Thoracic aorta (tissue), 2 donors: ENCODE measurements around the gene SLC28A3. TPM values are rescaled to one million over a fixed set of nuclear protein-coding genes. Genes with fewer than 3 reads are reported as not detected.

Experiments
- ATAC-seq: fragments of 150-250 bp; one replicate; pipeline ENCODE4 v1.8.0; 2017; ENCODE audit warnings: low read depth; ENCODE audit not compliant: insufficient number of reproducible peaks, low FRiP score
- DNase-seq: peaks from one replicate; pipeline ENCODE4 v3.0.0-alpha.2; 2020; ENCODE audit warnings: low spot score
- H3K27ac ChIP-seq, 2 donors: fragments of 200-600 bp; sonication (generic); 1 replicate in 1 of 2; 2 replicates in 1 of 2; pipeline ENCODE4 v1.5.1; 2016; ENCODE audit warnings: mild to moderate bottlenecking in 2 of 2, moderate library complexity in 2 of 2
- H3K27me3 ChIP-seq: fragments of 200-600 bp; sonication (generic); replicated peaks from 2 replicates; pipeline ENCODE4 v1.6.0; 2016; ENCODE audit warnings: mild to moderate bottlenecking; ENCODE audit not compliant: insufficient read depth
- H3K36me3 ChIP-seq: fragments of 200-600 bp; sonication (generic); one replicate; pipeline ENCODE4 v1.5.1; 2016
- H3K4me1 ChIP-seq, 2 donors: fragments of 200-600 bp; sonication (generic); 1 replicate in 1 of 2; 2 replicates in 1 of 2; pipeline versions ENCODE4 v1.5.1 to v1.6.0; 2016; ENCODE audit warnings: low read depth in 2 of 2, mild to moderate bottlenecking in 1 of 2; ENCODE audit not compliant: control insufficient read depth in 1 of 2
- H3K4me3 ChIP-seq: fragments of 200-600 bp; sonication (generic); 2 replicates; pipeline ENCODE4 v1.5.1; 2016; ENCODE audit warnings: mild to moderate bottlenecking
- H3K9me3 ChIP-seq: fragments of 200-600 bp; sonication (generic); 2 replicates; pipeline ENCODE4 v1.5.1; 2016
- CTCF ChIP-seq: fragments of 200-600 bp; sonication (generic); IDR thresholded peaks from one replicate; pipeline ENCODE4 v1.5.1; 2019; ENCODE audit warnings: antibody characterized with exemption
- total RNA-seq, 2 donors: library from RNA; depleted of rRNA; stranded (reverse); fragments of >200 nt; gene quantifications; one replicate each; pipeline versions ENCODE4 v1.1.0 to v1.2.3, GENCODE V29; 2016

Gene SLC28A3
- total RNA-seq, 2 donors from 2014 or later: 0.21 TPM; not detected in 1

GRCh38 chr9:84331119-84331809 lies 9.3 kb downstream of the SLC28A3 start:
- Histone ChIP-seq H3K27ac (no peak overlapping the region), H3K4me1 (no peaks in the 10 kb centered on the region), H3K9me3 (no peaks in the 10 kb centered on the region), H3K36me3 (no peaks in the 10 kb centered on the region), H3K27me3 (no peaks in the 10 kb centered on the region), H3K4me3 (no peak overlapping the region)
- DNase-seq (no peak), ATAC-seq (no peak)
- TF ChIP-seq CTCF: no peak

GRCh38 chr9:84330246-84330645 lies 10.3 kb downstream of the SLC28A3 start:
- Histone ChIP-seq H3K36me3 (no peaks in the 10 kb centered on the region), H3K9me3 (no peaks in the 10 kb centered on the region), H3K4me3 (no peak overlapping the region), H3K27ac (no peak overlapping the region), H3K27me3 (no peaks in the 10 kb centered on the region), H3K4me1 (no peaks in the 10 kb centered on the region)
- DNase-seq: no peak
- TF ChIP-seq CTCF: no peak
- ATAC-seq: no peak

- ATAC-seq (no peak), DNase-seq (no peak)
- Histone ChIP-seq H3K27me3 (no peaks in the 10 kb centered on the region), H3K27ac (no peak overlapping the region), H3K9me3 (no peaks in the 10 kb centered on the region), H3K36me3 (no peaks in the 10 kb centered on the region), H3K4me3 (no peak overlapping the region), H3K4me1 (no peaks in the 10 kb centered on the region)
- TF ChIP-seq CTCF: no peak
Observed at GRCh38 chr9:84327184-84327583, 13.4 kb downstream of the SLC28A3 start.

GRCh38 chr9:84325347-84325973 lies 15.1 kb downstream of the SLC28A3 start:
- Histone ChIP-seq H3K4me1 (no peaks in the 10 kb centered on the region), H3K36me3 (no peaks in the 10 kb centered on the region), H3K27ac (no peak overlapping the region), H3K4me3 (no peak overlapping the region), H3K27me3 (no peaks in the 10 kb centered on the region), H3K9me3 (no peaks in the 10 kb centered on the region)
- no peak for ATAC-seq
- TF ChIP-seq CTCF: no peak
- DNase-seq: no peak

- no peaks in the 10 kb centered on the region for H3K36me3 ChIP-seq
- ATAC-seq: no peak
- H3K4me1 ChIP-seq: no peaks in the 10 kb centered on the region
- no peak for TF ChIP-seq CTCF
- DNase-seq: no peak
- H3K27me3 ChIP-seq: no peaks in the 10 kb centered on the region
- H3K4me3 ChIP-seq: no peak overlapping the region
- no peak overlapping the region for H3K27ac ChIP-seq
- no peaks in the 10 kb centered on the region for H3K9me3 ChIP-seq
Observed at GRCh38 chr9:84324811-84325210, 15.7 kb downstream of the SLC28A3 start.
